Measurements from ENCODE around the gene ERGIC3. TPM values are rescaled to one million over a fixed set of nuclear protein-coding genes. Genes with fewer than 3 reads are reported as not detected.
"Not testable (repeated sequence)": the region's sequence is repeated elsewhere in the genome, so short reads cannot be mapped to it uniquely, and the experiment has no call there.

The ERGIC3 gene
- total and polyA plus RNA-seq, 10 of the 15 experiments (the other 5 are each of a cell fraction or from before 2014, with no cell fraction given), result 90.4 to 210 (median 139) TPM

- H3K4me2 ChIP-seq (ENCODE audit: control insufficient read depth, insufficient read depth); H3K9ac ChIP-seq (ENCODE audit: control insufficient read depth, insufficient read depth, low read length); H3K79me2 ChIP-seq (ENCODE audit: control insufficient read depth, insufficient read depth, low read length); H3K36me3 ChIP-seq (ENCODE audit: control insufficient read depth in 2 of 2, insufficient read depth in 2 of 2, low read length in 1 of 2); intact Hi-C loops (cut with micrococcal nuclease; ENCODE audit: unreplicated experiment); FAIRE-seq; H2AFZ ChIP-seq (ENCODE audit: control insufficient read depth, low read depth, low read length); in situ Hi-C loops (cut with MboI); H3K27ac ChIP-seq (ENCODE audit: control insufficient read depth, insufficient read depth); DNase-seq (ENCODE audit: low read depth, low spot score); RAD21 ChIA-PET (ENCODE audit: unreplicated experiment); H3K4me3 ChIP-seq; BruUV-seq (replicated peaks); H4K20me1 ChIP-seq (ENCODE audit: control insufficient read depth, insufficient read depth); H3K4me1 ChIP-seq (ENCODE audit: control insufficient read depth, insufficient read depth, low read length); ATAC-seq; H3K9me3 ChIP-seq (replicated peaks; ENCODE audit: control insufficient read depth, insufficient read depth, low read length); H3K27me3 ChIP-seq (replicated peaks in 1 of 2; ENCODE audit: control insufficient read depth in 2 of 2, insufficient read depth in 2 of 2, low read length in 1 of 2): not testable (repeated sequence)
- SMC1A ChIA-PET (ENCODE audit: uncharacterized antibody, unreplicated experiment), result interaction anchor here (0.7 kb wide), 1 partner anchor 27 kb away, joined by 3 read pairs; no protein-coding TSS in a partner anchor
- CTCF ChIA-PET, result interaction anchor here (0.6 to 0.7 kb wide), 2 partner anchors 476 to 751 kb away, joined by 3 to 4 read pairs; no protein-coding TSS in a partner anchor
- POLR2A ChIA-PET, result interaction anchor here (0.7 kb wide), 1 partner anchor 31 kb away, joined by 3 read pairs; no protein-coding TSS in a partner anchor
- 80% methylated on average over 5 of the region's 5 CpGs for WGBS (ENCODE audit: insufficient coverage, insufficient replicate concordance, low lambda C conversion rate, missing lambda C conversion rate)
Measured at GRCh38 chr20:35517767-35518166, 24.1 kb upstream of the ERGIC3 start.

- Histone ChIP-seq H2AFZ (ENCODE audit: control insufficient read depth, low read depth, low read length) (no peak overlapping the region), H3K36me3 (ENCODE audit: control insufficient read depth in 2 of 2, insufficient read depth in 2 of 2, low read length in 1 of 2) (peaks cover 0 to under 1% of the 10 kb centered on the region in 2 experiments; a peak in 1 of 4 replicates), H3K4me2 (ENCODE audit: control insufficient read depth, insufficient read depth) (no peak overlapping the region), H3K27me3 (replicated peaks in 1 of 2; ENCODE audit: control insufficient read depth in 2 of 2, insufficient read depth in 2 of 2, low read length in 1 of 2) (no peaks in the 10 kb centered on the region), H3K27ac (ENCODE audit: control insufficient read depth, insufficient read depth) (no peak overlapping the region), H4K20me1 (ENCODE audit: control insufficient read depth, insufficient read depth) (no peaks in the 10 kb centered on the region), H3K9me3 (replicated peaks; ENCODE audit: control insufficient read depth, insufficient read depth, low read length) (no peaks in the 10 kb centered on the region), H3K4me1 (ENCODE audit: control insufficient read depth, insufficient read depth, low read length) (no peaks in the 10 kb centered on the region), H3K79me2 (ENCODE audit: control insufficient read depth, insufficient read depth, low read length) (no peaks in the 10 kb centered on the region), H3K4me3 (no peak overlapping the region), H3K9ac (ENCODE audit: control insufficient read depth, insufficient read depth, low read length) (no peak overlapping the region)
- no peak for DNase-seq (ENCODE audit: low read depth, low spot score)
- ChIA-PET POLR2A (no interaction called here), RAD21 (ENCODE audit: unreplicated experiment) (interaction anchor here (0.7 kb wide), 1 partner anchor 302 kb away, joined by 3 read pairs; no protein-coding TSS in a partner anchor), SMC1A (ENCODE audit: uncharacterized antibody, unreplicated experiment) (interaction anchor here (0.6 kb wide), 1 partner anchor 8 kb away, joined by 3 read pairs; no protein-coding TSS in a partner anchor), CTCF (no interaction called here)
- no peak for ATAC-seq
- 92% methylated on average over 9 of the region's 9 CpGs for WGBS (ENCODE audit: insufficient coverage, insufficient replicate concordance, low lambda C conversion rate, missing lambda C conversion rate)
- no TSS peak for BruUV-seq (replicated peaks)
- no peak for FAIRE-seq
- in situ Hi-C loops (cut with MboI), result no loop called here
- intact Hi-C loops (cut with micrococcal nuclease; ENCODE audit: unreplicated experiment), result no loop called here
- no peak for TF ChIP-seq ZBTB11 (CRISPR knock-in tag; IDR thresholded peaks at IDR 0.05)
- TF ChIP-seq SIX5 (IDR thresholded peaks at IDR 0.05; ENCODE audit: low read depth, low read length, severe bottlenecking), result no peak
- TF ChIP-seq BCL11A (IDR thresholded peaks at IDR 0.05; ENCODE audit: low read depth, low read length), result no peak
- no peak for TF ChIP-seq MEF2B (IDR thresholded peaks at IDR 0.05; ENCODE audit: partially characterized antibody, poor library complexity, severe bottlenecking)
- TF ChIP-seq YY1 (IDR thresholded peaks at IDR 0.05; ENCODE audit: low read depth, low read length), result no peak
- no peak for TF ChIP-seq CHD1 (IDR thresholded peaks at IDR 0.05; ENCODE audit: low read depth, low read length)
- no peak for TF ChIP-seq ZZZ3 (IDR thresholded peaks at IDR 0.05; ENCODE audit: control insufficient read depth, insufficient read length, low read depth)
- TF ChIP-seq PBX3 (IDR thresholded peaks at IDR 0.05; ENCODE audit: insufficient replicate concordance, low read depth, low read length), result no peak
- TF ChIP-seq ZBTB4 (CRISPR knock-in tag; IDR thresholded peaks at IDR 0.05), result no peak
Measured at GRCh38 chr20:35518955-35519354, 22.9 kb upstream of the ERGIC3 start.

Data from GM12878 (cell line).